Keratinocyte (primary cell): ENCODE data around the gene RETSAT.

Experiments
- EZH2 ChIP-seq: IDR thresholded peaks from one replicate; pipeline ENCODE4 v1.6.1; 2012; ENCODE audit warnings: inconsistent platforms, mild to moderate bottlenecking, low read length, moderate library complexity
- TF ChIP-seq, protein P1 (sequence below), 3 experiments: IDR thresholded peaks in 1 of 3; conservative IDR thresholded peaks in 1 of 3; optimal IDR thresholded peaks in 1 of 3; 2 replicates in 2 of 3; 3 replicates in 1 of 3; pipeline versions ENCODE3 to v1.5.1; 2011; ENCODE audit warnings: low read length in 3 of 3, mild to moderate bottlenecking in 3 of 3, moderate library complexity in 2 of 3, control low read depth in 1 of 3, inconsistent platforms in 1 of 3; ENCODE audit not compliant: insufficient read depth in 2 of 3; ENCODE audit errors: extremely low read depth in 1 of 3

DNA sequence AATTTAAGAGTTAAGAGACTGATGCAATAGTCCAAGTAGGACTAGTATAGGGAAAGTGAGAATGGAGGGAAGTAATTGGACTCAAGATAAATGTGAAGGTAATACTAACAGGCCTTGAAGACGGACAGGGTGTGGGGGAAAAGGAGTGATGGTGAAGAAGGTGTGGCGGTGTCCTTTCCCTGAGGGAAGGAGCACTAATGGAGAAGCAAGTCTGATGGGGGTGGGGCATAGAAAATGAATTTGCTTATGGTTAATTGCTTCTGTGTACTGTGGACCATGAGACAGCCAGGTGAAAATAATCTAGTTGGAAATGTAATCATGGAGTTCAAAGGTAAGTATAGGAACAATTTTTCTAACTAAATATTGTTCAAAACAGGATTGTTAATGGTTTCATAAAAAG, 19.4 kb downstream of the RETSAT start:
- TF ChIP-seq EZH2, result no peak
- TF ChIP-seq, protein P1, sequence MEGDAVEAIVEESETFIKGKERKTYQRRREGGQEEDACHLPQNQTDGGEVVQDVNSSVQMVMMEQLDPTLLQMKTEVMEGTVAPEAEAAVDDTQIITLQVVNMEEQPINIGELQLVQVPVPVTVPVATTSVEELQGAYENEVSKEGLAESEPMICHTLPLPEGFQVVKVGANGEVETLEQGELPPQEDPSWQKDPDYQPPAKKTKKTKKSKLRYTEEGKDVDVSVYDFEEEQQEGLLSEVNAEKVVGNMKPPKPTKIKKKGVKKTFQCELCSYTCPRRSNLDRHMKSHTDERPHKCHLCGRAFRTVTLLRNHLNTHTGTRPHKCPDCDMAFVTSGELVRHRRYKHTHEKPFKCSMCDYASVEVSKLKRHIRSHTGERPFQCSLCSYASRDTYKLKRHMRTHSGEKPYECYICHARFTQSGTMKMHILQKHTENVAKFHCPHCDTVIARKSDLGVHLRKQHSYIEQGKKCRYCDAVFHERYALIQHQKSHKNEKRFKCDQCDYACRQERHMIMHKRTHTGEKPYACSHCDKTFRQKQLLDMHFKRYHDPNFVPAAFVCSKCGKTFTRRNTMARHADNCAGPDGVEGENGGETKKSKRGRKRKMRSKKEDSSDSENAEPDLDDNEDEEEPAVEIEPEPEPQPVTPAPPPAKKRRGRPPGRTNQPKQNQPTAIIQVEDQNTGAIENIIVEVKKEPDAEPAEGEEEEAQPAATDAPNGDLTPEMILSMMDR (optimal IDR thresholded peaks at IDR 0.05 in 1 of 3, IDR thresholded peaks at IDR 0.05 in 1 of 3, conservative IDR thresholded peaks at IDR 0.05 in 1 of 3; ENCODE audit: extremely low read depth in 1 of 3, insufficient read depth in 2 of 3, low read length in 3 of 3), result no peak
